Thoracic aorta (tissue), 2 donors: ENCODE measurements around the gene RASGRF1. TPM values are rescaled to one million over a fixed set of nuclear protein-coding genes. Genes with fewer than 3 reads are reported as not detected.

Experiments
- ATAC-seq: fragments of 150-250 bp; one replicate; pipeline ENCODE4 v1.8.0; 2017; ENCODE audit warnings: low read depth; ENCODE audit not compliant: insufficient number of reproducible peaks, low FRiP score
- DNase-seq: peaks from one replicate; pipeline ENCODE4 v3.0.0-alpha.2; 2020; ENCODE audit warnings: low spot score
- H3K27ac ChIP-seq, 2 donors: fragments of 200-600 bp; sonication (generic); 1 replicate in 1 of 2; 2 replicates in 1 of 2; pipeline ENCODE4 v1.5.1; 2016; ENCODE audit warnings: mild to moderate bottlenecking in 2 of 2, moderate library complexity in 2 of 2
- H3K27me3 ChIP-seq: fragments of 200-600 bp; sonication (generic); replicated peaks from 2 replicates; pipeline ENCODE4 v1.6.0; 2016; ENCODE audit warnings: mild to moderate bottlenecking; ENCODE audit not compliant: insufficient read depth
- H3K36me3 ChIP-seq: fragments of 200-600 bp; sonication (generic); one replicate; pipeline ENCODE4 v1.5.1; 2016
- H3K4me1 ChIP-seq, 2 donors: fragments of 200-600 bp; sonication (generic); 1 replicate in 1 of 2; 2 replicates in 1 of 2; pipeline versions ENCODE4 v1.5.1 to v1.6.0; 2016; ENCODE audit warnings: low read depth in 2 of 2, mild to moderate bottlenecking in 1 of 2; ENCODE audit not compliant: control insufficient read depth in 1 of 2
- H3K4me3 ChIP-seq: fragments of 200-600 bp; sonication (generic); 2 replicates; pipeline ENCODE4 v1.5.1; 2016; ENCODE audit warnings: mild to moderate bottlenecking
- H3K9me3 ChIP-seq: fragments of 200-600 bp; sonication (generic); 2 replicates; pipeline ENCODE4 v1.5.1; 2016
- total RNA-seq, 2 donors: library from RNA; depleted of rRNA; stranded (reverse); fragments of >200 nt; gene quantifications; one replicate each; pipeline versions ENCODE4 v1.1.0 to v1.2.3, GENCODE V29; 2016
- TF ChIP-seq, protein P1 (sequence below): fragments of 200-600 bp; sonication (generic); IDR thresholded peaks from one replicate; pipeline ENCODE4 v1.5.1; 2019; ENCODE audit warnings: antibody characterized with exemption

Gene RASGRF1
- total RNA-seq, 2 donors from 2014 or later = not detected

GRCh38 chr15:79122991-79123390 lies 32.4 kb upstream of the RASGRF1 start:
- TF ChIP-seq, protein P1, sequence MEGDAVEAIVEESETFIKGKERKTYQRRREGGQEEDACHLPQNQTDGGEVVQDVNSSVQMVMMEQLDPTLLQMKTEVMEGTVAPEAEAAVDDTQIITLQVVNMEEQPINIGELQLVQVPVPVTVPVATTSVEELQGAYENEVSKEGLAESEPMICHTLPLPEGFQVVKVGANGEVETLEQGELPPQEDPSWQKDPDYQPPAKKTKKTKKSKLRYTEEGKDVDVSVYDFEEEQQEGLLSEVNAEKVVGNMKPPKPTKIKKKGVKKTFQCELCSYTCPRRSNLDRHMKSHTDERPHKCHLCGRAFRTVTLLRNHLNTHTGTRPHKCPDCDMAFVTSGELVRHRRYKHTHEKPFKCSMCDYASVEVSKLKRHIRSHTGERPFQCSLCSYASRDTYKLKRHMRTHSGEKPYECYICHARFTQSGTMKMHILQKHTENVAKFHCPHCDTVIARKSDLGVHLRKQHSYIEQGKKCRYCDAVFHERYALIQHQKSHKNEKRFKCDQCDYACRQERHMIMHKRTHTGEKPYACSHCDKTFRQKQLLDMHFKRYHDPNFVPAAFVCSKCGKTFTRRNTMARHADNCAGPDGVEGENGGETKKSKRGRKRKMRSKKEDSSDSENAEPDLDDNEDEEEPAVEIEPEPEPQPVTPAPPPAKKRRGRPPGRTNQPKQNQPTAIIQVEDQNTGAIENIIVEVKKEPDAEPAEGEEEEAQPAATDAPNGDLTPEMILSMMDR = no peak
- H3K27me3 ChIP-seq = no peaks in the 10 kb centered on the region
- H3K27ac ChIP-seq = no peak overlapping the region
- no peak for ATAC-seq
- H3K4me1 ChIP-seq = no peaks in the 10 kb centered on the region
- no peak for DNase-seq
- H3K9me3 ChIP-seq = no peaks in the 10 kb centered on the region
- H3K4me3 ChIP-seq = no peak overlapping the region
- H3K36me3 ChIP-seq = no peaks in the 10 kb centered on the region

GRCh38 chr15:79122391-79122790 lies 31.8 kb upstream of the RASGRF1 start:
- ATAC-seq = no peak

DNA sequence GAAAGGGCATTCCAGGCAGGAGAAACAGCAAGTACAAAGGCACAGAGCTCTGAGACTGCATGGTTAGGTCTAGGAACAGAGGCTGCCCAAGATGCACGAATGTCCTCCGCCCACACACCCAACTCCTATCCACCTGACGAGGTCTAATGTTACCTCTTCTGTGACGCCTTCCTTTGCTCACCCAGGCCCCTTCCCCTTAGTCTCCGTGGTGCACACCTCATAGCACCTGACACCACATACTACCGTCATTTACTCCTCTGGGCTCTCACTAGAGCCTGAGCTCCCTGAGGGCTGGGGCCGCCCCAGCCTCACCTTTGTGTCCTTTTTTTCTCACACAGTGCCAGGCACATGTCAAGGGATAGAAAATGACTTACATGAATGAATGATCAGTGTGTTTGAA lies 31.0 kb upstream of the RASGRF1 start:
- Histone ChIP-seq H3K36me3 (no peaks in the 10 kb centered on the region), H3K4me1 (no peaks in the 10 kb centered on the region), H3K27ac (no peak overlapping the region), H3K4me3 (no peak overlapping the region), H3K27me3 (no peaks in the 10 kb centered on the region), H3K9me3 (no peaks in the 10 kb centered on the region)
- TF ChIP-seq, protein P1 = no peak
- ATAC-seq = no peak
- DNase-seq = no peak

More at GRCh38 chr15:79122391-79122790, 31.8 kb upstream of the RASGRF1 start:
- TF ChIP-seq, protein P1 = no peak
- Histone ChIP-seq H3K27ac (no peak overlapping the region), H3K4me1 (no peaks in the 10 kb centered on the region), H3K4me3 (no peak overlapping the region), H3K36me3 (no peaks in the 10 kb centered on the region), H3K9me3 (no peaks in the 10 kb centered on the region), H3K27me3 (no peaks in the 10 kb centered on the region)
- DNase-seq = no peak

GRCh38 chr15:79117442-79118204 lies 27.0 kb upstream of the RASGRF1 start:
- no peak overlapping the region for H3K4me3 ChIP-seq
- no peaks in the 10 kb centered on the region for H3K4me1 ChIP-seq
- ATAC-seq = no peak
- TF ChIP-seq, protein P1 = no peak
- H3K27me3 ChIP-seq = no peaks in the 10 kb centered on the region
- H3K9me3 ChIP-seq = no peaks in the 10 kb centered on the region
- no peak overlapping the region for H3K27ac ChIP-seq
- no peak for DNase-seq
- H3K36me3 ChIP-seq = no peaks in the 10 kb centered on the region

DNA sequence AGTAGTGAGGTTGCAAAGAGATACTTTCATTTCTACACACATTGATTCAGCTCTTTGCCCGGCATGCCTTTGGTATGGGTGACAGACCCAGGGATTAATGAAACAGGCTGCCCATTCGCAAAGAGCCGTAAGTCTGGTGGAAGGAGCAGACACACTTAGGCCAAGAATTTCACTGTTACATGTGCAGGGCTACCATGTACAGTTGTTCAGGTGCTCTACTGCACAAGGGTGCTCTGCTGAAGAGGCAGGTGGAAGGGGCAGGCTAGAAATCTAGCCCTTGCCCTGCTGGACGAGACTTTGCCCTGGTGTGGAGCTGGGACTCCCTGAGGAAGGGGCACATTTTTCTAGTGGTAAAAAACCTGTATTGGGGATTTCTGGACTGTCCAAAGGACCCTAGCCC lies 26.2 kb upstream of the RASGRF1 start:
- ATAC-seq (no peak), DNase-seq (no peak)
- TF ChIP-seq, protein P1 = no peak
- H3K27ac ChIP-seq = no peak overlapping the region
- H3K9me3 ChIP-seq = no peaks in the 10 kb centered on the region
- H3K27me3 ChIP-seq = no peaks in the 10 kb centered on the region
- H3K36me3 ChIP-seq = no peaks in the 10 kb centered on the region
- no peak overlapping the region for H3K4me3 ChIP-seq
- H3K4me1 ChIP-seq = no peaks in the 10 kb centered on the region
